Measurements from ENCODE around the gene KAZN.

DNA sequence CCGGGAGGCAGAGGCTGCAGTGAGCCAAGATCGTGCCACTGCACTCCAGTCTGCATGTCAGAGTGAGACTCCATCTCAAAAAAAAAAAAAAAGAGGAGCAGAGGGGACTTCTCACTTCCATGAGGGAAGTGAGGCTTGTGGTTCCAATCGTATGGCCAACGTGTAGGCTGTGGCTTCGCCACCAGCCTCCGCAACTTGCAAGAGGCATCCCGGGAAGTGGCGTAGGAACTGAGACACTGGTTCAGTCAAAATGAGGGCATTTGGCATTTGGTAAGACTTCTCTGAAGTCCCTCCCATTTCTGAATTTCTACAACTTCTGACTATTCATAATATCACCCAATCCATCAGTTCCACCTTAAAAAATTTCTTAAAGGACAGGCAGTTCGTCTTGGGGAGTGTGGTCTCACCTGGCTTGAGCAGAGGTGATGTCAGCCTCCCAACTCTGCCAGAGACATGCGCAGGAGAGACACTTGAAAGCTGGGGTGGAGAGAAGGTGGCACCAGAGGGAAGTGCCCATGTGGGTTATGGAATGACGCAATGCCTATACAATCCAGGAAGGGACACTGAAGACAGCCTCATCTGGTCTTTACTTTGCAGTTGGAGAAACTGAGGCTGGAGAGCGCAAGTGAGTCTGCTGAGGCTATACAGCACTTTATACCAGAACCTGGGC is 17.2 kb downstream of the KAZN start:
- TF ChIP-seq, protein P1, sequence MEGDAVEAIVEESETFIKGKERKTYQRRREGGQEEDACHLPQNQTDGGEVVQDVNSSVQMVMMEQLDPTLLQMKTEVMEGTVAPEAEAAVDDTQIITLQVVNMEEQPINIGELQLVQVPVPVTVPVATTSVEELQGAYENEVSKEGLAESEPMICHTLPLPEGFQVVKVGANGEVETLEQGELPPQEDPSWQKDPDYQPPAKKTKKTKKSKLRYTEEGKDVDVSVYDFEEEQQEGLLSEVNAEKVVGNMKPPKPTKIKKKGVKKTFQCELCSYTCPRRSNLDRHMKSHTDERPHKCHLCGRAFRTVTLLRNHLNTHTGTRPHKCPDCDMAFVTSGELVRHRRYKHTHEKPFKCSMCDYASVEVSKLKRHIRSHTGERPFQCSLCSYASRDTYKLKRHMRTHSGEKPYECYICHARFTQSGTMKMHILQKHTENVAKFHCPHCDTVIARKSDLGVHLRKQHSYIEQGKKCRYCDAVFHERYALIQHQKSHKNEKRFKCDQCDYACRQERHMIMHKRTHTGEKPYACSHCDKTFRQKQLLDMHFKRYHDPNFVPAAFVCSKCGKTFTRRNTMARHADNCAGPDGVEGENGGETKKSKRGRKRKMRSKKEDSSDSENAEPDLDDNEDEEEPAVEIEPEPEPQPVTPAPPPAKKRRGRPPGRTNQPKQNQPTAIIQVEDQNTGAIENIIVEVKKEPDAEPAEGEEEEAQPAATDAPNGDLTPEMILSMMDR (IDR thresholded peaks at IDR 0.05) = no peak
- no peak for TF ChIP-seq RAD21 (IDR thresholded peaks at IDR 0.05; ENCODE audit: low read length)
- TF ChIP-seq GATA2 (CRISPR knock-in tag; IDR thresholded peaks at IDR 0.05) = no peak
- no peak for TF ChIP-seq POLR2AphosphoS5 (IDR thresholded peaks at IDR 0.05; ENCODE audit: low read depth, low read length)
- TF ChIP-seq SMC3 (IDR thresholded peaks at IDR 0.05; ENCODE audit: low read depth, low read length) = no peak
- TF ChIP-seq EP300 (IDR thresholded peaks at IDR 0.05; ENCODE audit: borderline replicate concordance in 1 of 2, low read depth in 1 of 2, low read length in 1 of 2) = no peak
- TF ChIP-seq TAF1 (IDR thresholded peaks at IDR 0.05; ENCODE audit: borderline replicate concordance, low read depth, low read length) = no peak
